Measurements from ENCODE around the gene EPHB2.
"Not testable (repeated sequence)": the region's sequence is repeated elsewhere in the genome, so short reads cannot be mapped to it uniquely, and the experiment has no call there.

Gene EPHB2

GRCh38 chr1:22818061-22818770, 107.6 kb downstream of the EPHB2 start:
- DNase-seq (ENCODE audit: low read depth, low spot score), result no peak

GRCh38 chr1:22819361-22819760, 108.7 kb downstream of the EPHB2 start:
- DNase-seq (ENCODE audit: low read depth, low spot score), result no peak

GRCh38 chr1:22821027-22821426, 110.4 kb downstream of the EPHB2 start:
- DNase-seq (ENCODE audit: low read depth, low spot score), result no peak

- DNase-seq (ENCODE audit: low read depth, low spot score), result no peak
These were observed 111.7 kb downstream of the EPHB2 start for GRCh38 chr1:22822371-22822770.

- DNase-seq (ENCODE audit: low read depth, low spot score), result no peak
These were observed 113.8 kb downstream of the EPHB2 start for GRCh38 chr1:22824466-22824865.

GRCh38 chr1:22824975-22825374, 114.3 kb downstream of the EPHB2 start:
- no peak for DNase-seq (ENCODE audit: low read depth, low spot score)

GRCh38 chr1:22825486-22826189, 115.0 kb downstream of the EPHB2 start:
- peak; percentile 56 for DNase-seq (ENCODE audit: low read depth, low spot score)

GRCh38 chr1:22826604-22827580, 116.3 kb downstream of the EPHB2 start:
- DNase-seq (ENCODE audit: low read depth, low spot score), result peak; percentile 83

GRCh38 chr1:22827666-22828483, 117.2 kb downstream of the EPHB2 start:
- no peak for DNase-seq (ENCODE audit: low read depth, low spot score)

GRCh38 chr1:22828484-22829308, 118.1 kb downstream of the EPHB2 start:
- DNase-seq (ENCODE audit: low read depth, low spot score), result peak; percentile 75

- no peak for DNase-seq (ENCODE audit: low read depth, low spot score)
These were observed 118.8 kb downstream of the EPHB2 start for GRCh38 chr1:22829309-22829989.

- DNase-seq (ENCODE audit: low read depth, low spot score), result no peak
These were observed 119.5 kb downstream of the EPHB2 start for GRCh38 chr1:22830041-22830566.

GRCh38 chr1:22830757-22831340, 120.2 kb downstream of the EPHB2 start:
- DNase-seq (ENCODE audit: low read depth, low spot score), result no peak

- no peak for DNase-seq (ENCODE audit: low read depth, low spot score)
These were observed 121.2 kb downstream of the EPHB2 start for GRCh38 chr1:22831729-22832413.

- DNase-seq (ENCODE audit: low read depth, low spot score), result no peak
These were observed 121.8 kb downstream of the EPHB2 start for GRCh38 chr1:22832414-22832786.

GRCh38 chr1:22833699-22834098, 123.1 kb downstream of the EPHB2 start:
- no peak for DNase-seq (ENCODE audit: low read depth, low spot score)

GRCh38 chr1:22834420-22834819, 123.8 kb downstream of the EPHB2 start:
- DNase-seq (ENCODE audit: low read depth, low spot score), result not testable (repeated sequence)

GRCh38 chr1:22835636-22836319, 125.1 kb downstream of the EPHB2 start:
- DNase-seq (ENCODE audit: low read depth, low spot score), result no peak
